NB4 (cell line): Measurements from ENCODE around the gene TM4SF20.

Source experiments
- CTCF ChIP-seq: IDR thresholded peaks from one replicate; pipeline ENCODE4 v1.5.1; 2012; ENCODE audit warnings: low read depth, low read length
- MYC ChIP-seq: IDR thresholded peaks from 2 replicates; pipeline ENCODE4 v1.6.1; 2011; ENCODE audit warnings: low read depth, low read length
- POLR2A ChIP-seq: IDR thresholded peaks from 2 replicates; pipeline ENCODE4 v1.6.1; 2011; ENCODE audit warnings: mild to moderate bottlenecking; ENCODE audit not compliant: insufficient read length; ENCODE audit errors: extremely low read depth
- TF ChIP-seq, protein P1 (sequence below): IDR thresholded peaks from 2 replicates; pipeline ENCODE4 v1.6.1; 2011; ENCODE audit warnings: low read depth, low read length

DNA sequence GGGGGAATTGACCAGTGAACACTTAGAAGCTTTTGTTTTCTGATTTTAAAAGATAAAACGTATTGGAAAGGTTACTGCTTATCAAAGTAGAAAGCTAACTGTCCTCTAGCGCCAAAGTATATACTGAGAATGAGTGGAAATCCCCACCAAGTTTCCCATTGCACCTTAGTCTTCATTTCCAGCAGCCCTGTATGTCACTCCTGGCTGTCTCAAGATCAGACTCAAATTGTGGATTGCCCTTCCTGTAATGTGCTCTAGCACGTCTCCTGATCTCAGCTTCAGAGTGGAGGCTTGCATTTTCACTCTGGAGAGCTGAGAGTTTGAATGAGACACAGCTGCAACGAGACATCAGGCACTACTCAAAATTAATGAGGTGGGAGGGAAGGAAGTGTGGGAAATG is 27.5 kb downstream of the TM4SF20 start:
- TF ChIP-seq CTCF (no peak), POLR2A (no peak), MYC (no peak)
- TF ChIP-seq, protein P1, sequence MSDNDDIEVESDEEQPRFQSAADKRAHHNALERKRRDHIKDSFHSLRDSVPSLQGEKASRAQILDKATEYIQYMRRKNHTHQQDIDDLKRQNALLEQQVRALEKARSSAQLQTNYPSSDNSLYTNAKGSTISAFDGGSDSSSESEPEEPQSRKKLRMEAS: no peak
